AG09309 (cell line): ENCODE results near the gene UBR1.
"Not testable (repeated sequence)": the region's sequence is repeated elsewhere in the genome, so short reads cannot be mapped to it uniquely, and the experiment has no call there.

Source experiments
- DNase-seq: peaks from one replicate; pipeline ENCODE4 v3.0.0-alpha.2; 2010; ENCODE audit warnings: low read depth
- H3K4me3 ChIP-seq: 2 replicates; pipeline ENCODE4 v1.5.1; 2011; ENCODE audit warnings: mild to moderate bottlenecking, low read depth, low read length, moderate library complexity; ENCODE audit not compliant: control insufficient read depth
- TF ChIP-seq, protein P1 (sequence below): IDR thresholded peaks from 2 replicates; pipeline ENCODE4 v1.5.1; 2011; ENCODE audit warnings: mild to moderate bottlenecking, low read depth, low read length, inconsistent platforms; ENCODE audit not compliant: insufficient read depth, control insufficient read depth; ENCODE audit errors: missing control alignments

The UBR1 gene

DNA sequence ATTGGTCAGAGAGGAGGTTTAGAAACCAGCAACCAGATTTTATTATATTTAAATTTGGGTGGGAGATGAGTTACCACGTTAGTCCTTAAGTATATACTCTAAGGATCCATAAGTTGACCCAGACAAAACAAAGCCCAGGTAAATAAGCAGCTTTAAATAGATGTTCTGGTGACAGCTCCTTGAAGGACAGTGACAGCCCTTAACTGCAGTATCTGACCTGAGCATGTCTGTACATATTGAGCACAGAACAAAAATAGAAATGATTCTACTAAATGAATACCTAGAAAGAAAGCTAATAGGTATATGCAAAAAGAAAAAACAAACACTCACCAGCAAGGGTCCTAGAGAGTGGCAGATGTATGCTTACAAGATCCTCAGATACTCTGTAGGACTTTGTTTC is 63.0 kb downstream of the UBR1 start:
- TF ChIP-seq, protein P1, sequence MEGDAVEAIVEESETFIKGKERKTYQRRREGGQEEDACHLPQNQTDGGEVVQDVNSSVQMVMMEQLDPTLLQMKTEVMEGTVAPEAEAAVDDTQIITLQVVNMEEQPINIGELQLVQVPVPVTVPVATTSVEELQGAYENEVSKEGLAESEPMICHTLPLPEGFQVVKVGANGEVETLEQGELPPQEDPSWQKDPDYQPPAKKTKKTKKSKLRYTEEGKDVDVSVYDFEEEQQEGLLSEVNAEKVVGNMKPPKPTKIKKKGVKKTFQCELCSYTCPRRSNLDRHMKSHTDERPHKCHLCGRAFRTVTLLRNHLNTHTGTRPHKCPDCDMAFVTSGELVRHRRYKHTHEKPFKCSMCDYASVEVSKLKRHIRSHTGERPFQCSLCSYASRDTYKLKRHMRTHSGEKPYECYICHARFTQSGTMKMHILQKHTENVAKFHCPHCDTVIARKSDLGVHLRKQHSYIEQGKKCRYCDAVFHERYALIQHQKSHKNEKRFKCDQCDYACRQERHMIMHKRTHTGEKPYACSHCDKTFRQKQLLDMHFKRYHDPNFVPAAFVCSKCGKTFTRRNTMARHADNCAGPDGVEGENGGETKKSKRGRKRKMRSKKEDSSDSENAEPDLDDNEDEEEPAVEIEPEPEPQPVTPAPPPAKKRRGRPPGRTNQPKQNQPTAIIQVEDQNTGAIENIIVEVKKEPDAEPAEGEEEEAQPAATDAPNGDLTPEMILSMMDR, result no peak
- no peak overlapping the region for H3K4me3 ChIP-seq
- DNase-seq, result no peak

DNA sequence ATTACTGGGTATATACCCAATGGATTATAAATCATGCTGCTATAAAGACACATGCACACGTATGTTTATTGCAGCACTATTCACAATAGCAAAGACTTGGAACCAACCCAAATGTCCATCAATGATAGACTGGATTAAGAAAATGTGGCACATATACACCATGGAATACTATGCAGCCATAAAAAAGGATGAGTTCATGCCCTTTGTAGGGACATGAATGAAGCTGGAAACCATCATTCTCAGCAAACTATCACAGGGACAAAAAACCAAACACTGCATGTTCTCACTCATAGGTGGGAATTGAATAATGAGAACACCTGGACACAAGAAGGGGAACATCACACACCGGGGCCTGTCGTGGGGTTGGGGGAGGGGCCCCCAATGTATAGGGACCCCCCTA is 64.8 kb downstream of the UBR1 start:
- DNase-seq, H3K4me3 ChIP-seq: not testable (repeated sequence)

DNA sequence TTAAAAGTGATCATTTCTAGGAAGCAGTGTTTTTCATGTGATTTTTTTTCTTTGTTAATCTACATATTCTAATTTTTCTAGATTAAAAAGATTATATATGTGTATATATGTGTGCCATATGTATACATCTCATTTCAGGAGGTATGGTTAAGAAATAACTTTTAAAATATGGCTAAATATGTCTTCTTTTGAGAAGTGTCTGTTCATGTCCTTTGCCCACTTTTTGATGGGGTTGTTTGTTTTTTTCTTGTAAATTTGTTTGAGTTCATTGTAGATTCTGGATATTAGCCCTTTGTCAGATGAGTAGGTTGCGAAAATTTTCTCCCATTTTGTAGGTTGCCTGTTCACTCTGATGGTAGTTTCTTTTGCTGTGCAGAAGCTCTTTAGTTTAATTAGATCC is 70.6 kb downstream of the UBR1 start:
- not testable (repeated sequence) for DNase-seq, H3K4me3 ChIP-seq

DNA sequence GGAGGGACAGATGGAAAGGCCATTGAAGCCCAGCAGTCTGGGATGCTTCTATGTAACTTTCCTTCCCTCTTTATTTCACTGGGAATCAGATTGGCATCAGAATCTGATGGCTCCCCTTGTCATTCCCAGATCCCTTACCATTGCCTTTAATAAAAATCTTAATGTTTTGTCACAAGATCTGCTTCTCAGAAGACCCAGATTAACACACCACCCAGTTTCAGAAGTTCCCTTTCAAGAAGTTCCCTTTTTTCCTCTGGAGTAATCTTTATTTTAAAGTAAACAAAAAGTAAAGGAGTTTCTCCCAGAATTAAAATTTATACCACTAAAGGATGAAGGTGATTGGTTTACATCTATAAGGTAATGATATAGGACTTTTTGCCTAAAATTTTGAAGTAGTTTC is 76.4 kb downstream of the UBR1 start:
- TF ChIP-seq, protein P1, result no peak
- no peak for DNase-seq
- no peak overlapping the region for H3K4me3 ChIP-seq

DNA sequence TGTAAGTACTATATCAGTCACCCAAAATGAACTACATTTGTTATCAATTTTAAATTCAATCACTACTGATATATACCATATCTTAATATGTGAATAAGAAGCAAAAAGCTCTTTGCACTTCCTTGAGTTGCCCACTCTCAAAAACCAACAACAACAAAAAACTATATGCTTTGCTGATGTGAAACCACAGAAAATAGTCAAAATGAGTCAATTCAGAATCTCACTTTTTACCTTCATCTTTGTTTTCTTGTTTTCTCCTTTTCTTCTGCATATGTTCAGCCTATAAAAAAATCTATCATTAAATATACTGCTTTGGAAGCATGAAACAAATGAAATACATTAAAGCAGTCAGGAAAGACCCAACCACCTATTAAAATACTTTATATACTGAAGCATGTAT is 80.7 kb downstream of the UBR1 start:
- DNase-seq, result no peak
- TF ChIP-seq, protein P1, result no peak
- no peak overlapping the region for H3K4me3 ChIP-seq

DNA sequence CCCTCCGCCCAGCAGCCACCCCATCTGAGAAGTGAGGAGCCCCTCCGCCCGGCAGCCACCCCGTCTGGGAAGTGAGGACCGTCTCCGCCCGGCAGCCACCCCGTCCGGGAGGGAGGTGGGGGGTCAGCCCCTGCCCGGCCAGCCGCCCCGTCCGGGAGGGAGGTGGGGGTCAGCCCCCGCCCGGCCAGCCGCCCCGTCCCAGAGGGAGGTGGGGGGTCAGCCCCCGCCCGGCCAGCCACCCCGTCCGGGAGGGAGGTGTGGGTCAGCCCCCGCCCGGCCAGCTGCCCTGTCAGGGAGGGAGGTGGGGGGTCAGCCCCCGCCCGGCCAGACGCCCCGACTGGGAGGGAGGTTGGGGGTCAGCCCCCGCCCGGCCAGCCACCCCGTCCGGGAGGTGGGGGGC is 91.2 kb downstream of the UBR1 start:
- not testable (repeated sequence) for DNase-seq, H3K4me3 ChIP-seq

DNA sequence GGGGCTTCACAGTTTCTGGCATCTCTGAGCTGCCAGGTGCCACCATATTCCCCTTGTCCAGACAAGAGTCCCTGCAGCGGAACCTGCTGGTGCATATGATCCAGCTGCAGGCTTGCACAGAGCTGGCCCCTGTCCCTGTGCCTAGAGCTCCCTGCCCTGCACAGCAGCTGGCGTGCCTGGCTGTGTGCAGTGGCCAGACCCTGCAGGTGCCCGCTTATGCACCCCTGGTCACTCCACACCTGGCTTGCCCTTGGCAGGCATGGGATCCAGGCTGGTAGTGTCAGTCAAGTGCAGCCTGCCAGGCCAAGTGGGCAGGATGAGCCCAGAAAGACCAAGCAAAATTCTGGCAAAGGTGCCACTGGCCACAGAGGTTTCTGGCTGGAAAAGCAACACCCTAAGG is 96.6 kb downstream of the UBR1 start:
- TF ChIP-seq, protein P1, result no peak
- H3K4me3 ChIP-seq, result no peak overlapping the region
- DNase-seq, result no peak

DNA sequence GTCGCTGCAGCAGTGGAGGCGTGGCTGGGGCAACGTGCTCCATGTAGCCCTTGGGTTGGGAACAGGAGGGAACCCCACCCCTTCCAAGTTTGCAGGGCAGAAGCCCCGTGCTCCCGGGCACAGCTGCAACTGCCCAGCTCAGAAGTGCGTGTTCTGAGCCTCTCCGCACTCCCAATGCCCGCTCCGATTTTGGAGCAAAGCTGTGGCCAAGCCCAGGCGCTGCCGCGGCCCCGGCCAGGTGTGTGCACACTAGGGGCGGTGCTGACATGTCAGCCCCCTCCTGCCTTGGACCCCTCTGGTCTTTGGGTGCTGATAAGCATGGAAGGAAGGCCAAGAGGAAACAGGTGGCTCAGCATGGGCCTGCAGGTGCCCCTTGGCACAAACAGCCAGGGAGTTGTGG is 97.7 kb downstream of the UBR1 start:
- DNase-seq, result no peak
- TF ChIP-seq, protein P1, result no peak
- H3K4me3 ChIP-seq, result no peak overlapping the region
